SH-SY5Y (cell line): Measurements from ENCODE around the gene ZKSCAN5.

Source experiments
- GATA2 ChIP-seq: IDR thresholded peaks from 2 replicates; pipeline ENCODE4 v1.6.1; 2011; ENCODE audit warnings: mild to moderate bottlenecking, low read depth, low read length
- GATA3 ChIP-seq: IDR thresholded peaks from 2 replicates; pipeline ENCODE4 v1.6.1; 2011; ENCODE audit warnings: low read depth, mild to moderate bottlenecking, low read length, moderate library complexity

ZKSCAN5 gene

DNA sequence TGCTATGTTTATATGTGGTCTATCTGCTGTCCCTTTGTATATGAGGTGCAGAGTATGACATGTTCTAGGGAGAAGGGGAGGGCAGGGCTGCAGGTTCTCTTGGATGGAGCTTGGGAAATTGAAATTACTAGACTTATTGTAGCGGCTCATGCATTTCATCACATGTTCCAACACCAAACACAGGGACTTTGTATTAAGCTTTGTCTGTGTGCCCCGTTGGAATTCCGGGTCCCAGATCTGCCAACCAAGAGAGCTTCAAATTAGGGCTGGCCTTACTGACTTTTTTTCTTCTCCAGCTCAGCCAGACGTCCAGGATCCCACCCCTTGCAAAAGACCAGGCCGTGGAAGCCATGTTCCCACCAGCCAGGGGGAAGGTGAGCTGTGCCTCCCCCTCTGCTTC, 28.4 kb upstream of the ZKSCAN5 start:
- TF ChIP-seq GATA3 (no peak), GATA2 (no peak)

DNA sequence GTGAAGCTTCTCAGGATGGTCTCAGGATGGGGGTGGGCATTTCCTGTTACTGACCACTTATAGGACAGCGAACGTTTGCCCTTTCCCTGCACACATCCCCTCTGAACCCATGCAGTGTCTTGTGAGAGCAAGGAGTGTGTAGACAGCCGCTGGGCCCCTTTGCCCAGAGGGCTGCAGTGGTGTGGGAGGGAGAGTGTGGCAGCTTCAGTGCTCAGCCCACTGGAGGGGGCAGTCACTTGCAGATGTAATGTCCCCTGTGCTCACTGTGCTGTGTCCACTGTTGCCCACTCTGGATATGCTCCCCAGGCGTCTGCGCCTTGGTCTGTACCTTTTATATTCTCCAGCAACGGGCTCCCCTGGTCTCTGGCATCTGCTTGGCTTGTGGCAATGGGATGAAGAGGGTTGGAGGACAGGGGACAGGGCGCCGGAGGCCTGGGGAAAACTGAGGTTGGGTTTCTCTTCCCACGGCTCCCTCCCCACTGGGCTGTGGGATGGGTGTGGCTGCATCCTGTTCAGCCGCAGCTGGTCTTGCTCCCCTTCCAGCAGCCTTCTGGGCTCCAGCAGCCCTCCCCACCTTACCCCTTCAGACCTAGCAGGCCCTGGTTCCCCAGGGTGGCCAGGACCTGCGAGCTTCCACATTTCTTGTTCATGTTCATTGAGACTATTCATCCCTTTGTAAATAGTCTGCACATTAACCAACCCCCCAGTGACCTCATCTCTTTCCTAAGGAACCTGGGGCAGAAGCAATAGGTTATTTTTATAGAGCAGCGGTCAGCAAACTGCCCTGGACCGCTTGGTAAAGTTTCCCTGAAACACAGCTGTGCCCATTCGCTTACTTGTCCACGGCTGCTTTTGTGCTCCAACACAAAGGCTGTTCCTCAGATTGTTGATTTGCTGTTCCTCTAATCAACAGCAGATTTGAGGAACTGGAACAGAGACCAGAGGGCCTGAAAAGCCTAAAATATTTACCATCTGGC, 25.7 kb upstream of the ZKSCAN5 start:
- TF ChIP-seq GATA2 (no peak), GATA3 (no peak)

DNA sequence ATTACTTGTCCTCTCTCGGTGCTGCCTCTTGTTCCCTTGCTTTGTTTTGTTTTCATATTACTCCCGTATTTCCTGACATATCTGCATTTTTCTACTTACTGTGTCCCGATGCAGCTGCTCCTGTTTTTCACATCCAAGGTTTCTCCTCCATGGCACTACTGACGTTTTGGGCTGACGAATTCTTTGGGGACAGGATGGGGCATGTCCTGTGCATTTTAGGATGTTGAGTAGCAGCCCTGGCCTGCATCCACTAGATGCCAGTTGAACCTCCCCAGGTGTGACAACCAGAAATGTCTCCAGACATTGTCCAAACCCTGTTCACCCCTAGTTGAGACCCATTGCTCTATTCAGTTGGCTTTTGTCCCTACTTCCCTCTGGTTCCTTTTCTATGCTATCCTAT, 19.4 kb upstream of the ZKSCAN5 start:
- TF ChIP-seq GATA3 (no peak), GATA2 (no peak)

DNA sequence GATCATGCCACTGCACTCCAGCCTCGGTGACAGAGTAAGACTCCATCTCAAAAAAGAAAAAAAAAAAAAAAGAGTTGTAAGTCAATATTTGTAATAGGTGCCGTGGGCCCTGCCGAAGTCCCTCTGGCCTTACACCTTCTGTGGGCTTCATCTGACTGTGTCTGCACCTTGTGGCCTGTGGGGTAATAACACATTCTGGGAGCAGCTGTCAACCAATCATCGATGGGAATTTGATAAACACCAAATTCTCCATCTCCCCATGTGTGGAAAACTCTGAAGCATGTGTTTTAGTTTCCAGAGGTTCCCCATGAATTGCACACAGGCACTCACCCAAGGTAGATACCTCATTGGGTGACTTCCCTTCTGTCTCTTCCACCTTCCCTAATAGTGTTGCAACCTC, 15.2 kb upstream of the ZKSCAN5 start:
- no peak for TF ChIP-seq GATA2
- TF ChIP-seq GATA3: no peak

DNA sequence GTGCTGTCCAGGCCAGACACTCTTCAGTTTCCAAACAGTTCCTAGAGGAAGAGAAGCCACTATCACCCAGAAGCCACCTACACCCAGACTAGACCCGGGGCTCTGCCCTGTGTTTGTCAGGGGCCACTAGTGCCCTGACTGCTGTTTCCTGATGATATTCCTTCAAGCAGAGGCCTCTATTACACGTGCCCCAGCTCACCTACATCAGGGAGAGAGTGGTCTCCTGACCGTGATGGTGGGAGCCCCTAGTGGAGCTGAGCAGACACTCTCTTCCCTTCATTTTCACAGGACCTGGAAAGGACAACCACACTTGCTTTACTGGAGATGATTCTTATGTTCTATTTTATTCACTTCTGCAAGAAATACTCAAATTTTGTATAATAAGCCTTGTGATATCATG, 13.6 kb upstream of the ZKSCAN5 start:
- TF ChIP-seq GATA2 (no peak), GATA3 (no peak)

DNA sequence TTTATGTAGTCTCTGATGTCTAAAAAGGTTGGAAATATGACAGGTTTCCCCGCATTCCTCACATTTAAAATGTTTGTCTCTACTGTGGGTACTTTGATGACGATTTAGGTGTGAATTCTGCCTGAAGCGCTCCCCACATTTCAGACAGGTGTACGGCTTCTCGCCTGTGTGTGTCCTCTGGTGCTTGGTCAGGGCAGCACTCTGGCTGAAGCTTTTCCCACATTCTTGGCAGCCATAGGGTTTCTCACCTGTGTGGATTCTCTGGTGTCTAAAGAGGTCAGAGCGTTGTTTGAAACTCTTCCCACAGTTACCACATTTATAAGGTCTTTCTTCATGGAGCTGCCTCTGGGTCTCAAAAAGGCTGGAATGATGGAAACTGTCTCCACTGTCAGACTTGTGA, 10.6 kb upstream of the ZKSCAN5 start:
- TF ChIP-seq GATA2 (no peak), GATA3 (no peak)

DNA sequence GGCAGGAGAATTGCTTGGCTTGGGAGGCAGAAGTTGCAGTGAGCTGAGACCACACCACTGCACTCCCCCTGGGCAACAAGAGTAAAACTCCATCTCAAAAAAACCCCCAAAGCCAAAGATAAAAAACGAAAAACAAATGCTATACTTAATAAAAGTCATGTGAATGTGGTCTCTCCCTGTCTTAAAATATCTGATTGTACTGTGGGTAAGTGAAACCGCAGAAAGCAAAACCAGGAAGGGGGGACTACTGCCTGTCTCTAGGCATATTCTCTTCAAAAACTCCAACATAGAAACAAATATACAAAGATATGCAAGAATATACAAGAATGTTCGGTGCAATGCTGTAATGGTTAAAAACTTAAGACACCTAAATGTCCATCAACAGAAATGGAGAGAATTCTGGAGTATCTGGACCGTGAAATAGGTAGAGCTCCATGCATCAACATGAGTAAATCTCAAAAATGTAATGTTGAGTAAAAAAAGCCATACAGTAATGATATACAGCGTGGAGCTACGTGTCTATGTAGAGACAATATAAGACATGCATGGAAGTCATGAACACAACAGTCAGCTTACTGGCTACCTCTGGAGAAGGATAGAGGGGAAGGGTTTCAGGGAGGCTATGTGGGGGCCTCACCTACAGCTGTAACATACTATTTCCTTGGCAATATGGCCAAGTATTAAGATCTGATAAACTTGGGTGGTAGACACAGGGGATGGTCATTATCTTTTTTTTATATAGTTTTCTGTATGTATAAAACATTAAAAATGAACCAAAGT, 6.5 kb upstream of the ZKSCAN5 start:
- no peak for TF ChIP-seq GATA3

DNA sequence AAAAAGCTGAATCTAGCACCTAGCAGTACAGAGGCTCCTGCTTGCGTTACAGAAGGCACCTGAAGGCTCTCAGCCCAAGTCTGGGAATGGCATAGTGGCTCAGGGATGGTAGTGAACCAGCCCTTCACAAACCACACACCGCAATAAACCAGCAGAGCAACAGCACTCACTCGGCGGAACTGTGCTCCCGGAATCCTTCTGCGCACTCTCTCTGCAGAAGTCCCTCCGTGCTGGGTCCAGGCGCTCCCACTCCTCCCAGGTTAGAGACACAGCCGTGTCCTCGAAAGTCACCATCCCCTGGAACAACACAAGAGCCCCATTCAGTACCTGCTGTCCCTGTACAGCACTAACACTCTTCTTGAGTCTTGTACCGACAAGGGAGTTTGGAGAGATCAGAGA, 5.9 kb upstream of the ZKSCAN5 start:
- TF ChIP-seq GATA2: no peak
- TF ChIP-seq GATA3: no peak

DNA sequence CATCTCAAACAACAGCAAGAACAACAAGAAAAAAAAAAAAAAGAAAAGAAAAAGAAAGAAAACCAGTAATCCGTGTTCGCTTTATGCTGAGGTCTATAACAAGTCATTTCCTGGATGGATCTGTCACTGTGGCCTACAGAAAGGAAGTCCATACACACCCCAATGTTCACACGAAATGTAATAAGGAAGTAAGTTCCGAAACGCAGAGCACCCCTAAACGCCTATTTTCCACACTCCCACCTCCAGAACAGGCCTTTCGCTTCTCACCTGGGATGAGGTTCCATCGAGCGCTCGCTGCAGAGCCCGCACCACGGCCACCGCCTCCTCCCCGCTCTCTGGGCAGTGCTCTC, 5.1 kb upstream of the ZKSCAN5 start:
- no peak for TF ChIP-seq GATA2
- TF ChIP-seq GATA3: no peak

DNA sequence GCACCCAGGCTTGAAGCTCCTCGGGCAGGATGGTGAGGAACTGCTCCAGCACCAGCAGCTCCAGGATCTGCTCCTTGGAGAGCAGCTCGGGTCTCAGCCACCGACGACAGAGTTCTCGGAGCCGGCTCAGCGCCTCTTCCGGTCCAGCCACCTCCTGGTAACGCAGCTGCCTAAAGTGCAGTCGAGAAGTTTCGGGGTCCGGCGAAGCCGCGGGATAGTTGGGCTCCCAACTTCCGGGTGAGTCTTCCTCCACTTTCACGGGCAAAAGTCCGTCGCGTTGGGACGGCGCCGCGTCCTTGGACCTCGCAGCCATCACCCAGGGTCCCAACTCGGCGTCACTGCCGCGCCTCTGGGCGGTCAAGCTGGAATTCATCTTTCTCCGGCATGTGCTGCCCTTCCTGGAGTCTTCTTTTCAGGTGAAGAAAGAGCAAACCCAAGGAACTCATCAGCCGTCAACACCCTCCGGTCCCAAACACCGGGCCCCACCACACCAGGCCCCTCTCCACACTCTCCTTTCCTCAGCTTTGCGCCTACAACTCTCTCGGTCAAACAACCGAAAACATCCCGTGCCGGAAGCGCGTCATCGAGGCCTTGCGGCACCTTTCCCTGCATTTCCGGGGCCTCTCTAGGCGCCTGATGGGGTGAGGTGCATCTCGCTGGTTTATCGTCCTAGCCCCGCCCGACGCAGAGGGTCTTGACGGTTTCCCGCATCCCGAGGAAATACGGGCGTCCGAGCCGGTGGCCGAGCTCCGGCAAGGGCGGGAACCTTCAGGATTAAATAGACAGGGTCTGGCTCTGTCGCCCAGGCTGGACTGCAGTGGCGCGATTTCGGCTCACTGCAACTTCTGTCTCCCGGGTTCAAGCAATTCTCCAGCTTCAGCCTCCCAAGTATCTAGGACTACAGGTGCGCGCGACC, 4.5 kb upstream of the ZKSCAN5 start, which contains the start of gene ZNF394:
TSS of gene ZNF394 (minus strand) at position 561 of the 916 bp plus-strand sequence. CDS start at position 373, 188 bp downstream.
- TF ChIP-seq GATA2: no peak; the same call in 1 of the 2 replicates
- no peak for TF ChIP-seq GATA3

DNA sequence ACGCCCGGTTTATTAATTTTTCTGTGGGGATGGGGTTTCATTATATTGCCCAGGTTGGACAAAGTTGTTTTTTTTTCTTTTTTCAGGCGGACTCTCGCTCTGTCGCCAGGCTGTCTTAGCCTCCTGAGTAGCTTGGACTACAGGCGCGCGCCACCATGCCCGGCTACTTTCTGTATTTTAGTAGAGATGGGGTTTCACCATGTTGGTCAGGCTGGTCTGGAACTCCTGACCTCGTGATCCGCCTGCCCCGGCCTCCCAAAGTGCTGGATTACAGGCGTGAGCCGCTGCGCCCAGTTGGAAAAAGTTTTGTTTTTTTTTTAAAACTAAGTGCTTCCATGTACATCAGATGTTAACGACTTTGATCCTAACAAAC, 3.8 kb upstream of the ZKSCAN5 start:
- no peak for TF ChIP-seq GATA2
- TF ChIP-seq GATA3: no peak

DNA sequence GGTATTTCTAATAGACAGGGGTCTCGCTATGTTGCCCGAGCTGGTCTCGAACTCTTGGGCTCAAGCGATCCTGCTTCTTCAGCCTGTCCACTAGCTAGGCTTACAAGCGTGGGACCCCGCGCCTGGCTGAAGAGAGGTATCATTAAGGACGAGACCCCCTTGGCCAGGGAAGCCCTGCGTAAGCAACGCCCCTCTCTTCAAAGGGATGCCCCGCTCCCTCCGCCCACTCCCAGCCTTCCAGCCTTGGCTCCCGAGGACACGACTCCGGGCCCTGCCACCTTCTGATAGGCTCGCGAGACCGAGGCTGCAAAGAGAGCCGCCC, 220 bp upstream of the ZKSCAN5 start:
- TF ChIP-seq GATA3: no peak
- no peak for TF ChIP-seq GATA2

DNA sequence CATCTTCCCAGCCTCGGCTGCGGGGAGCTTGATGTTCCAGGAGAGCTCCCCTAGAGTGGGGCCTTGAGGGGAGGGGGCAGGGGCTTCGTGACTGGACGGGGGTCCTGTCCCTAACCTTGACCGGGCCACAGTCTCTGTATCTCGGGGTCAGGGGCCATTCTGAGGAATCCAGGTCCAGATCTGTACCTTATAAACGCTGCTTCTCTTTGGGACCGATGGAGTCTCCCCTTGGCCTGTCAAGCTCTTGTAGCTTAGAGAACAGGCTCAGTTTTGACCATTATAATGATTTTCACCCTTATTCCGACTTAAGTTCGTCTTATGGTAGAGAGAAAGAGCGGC, 831 bp downstream of the ZKSCAN5 start:
- no peak for TF ChIP-seq GATA3
- TF ChIP-seq GATA2: no peak

DNA sequence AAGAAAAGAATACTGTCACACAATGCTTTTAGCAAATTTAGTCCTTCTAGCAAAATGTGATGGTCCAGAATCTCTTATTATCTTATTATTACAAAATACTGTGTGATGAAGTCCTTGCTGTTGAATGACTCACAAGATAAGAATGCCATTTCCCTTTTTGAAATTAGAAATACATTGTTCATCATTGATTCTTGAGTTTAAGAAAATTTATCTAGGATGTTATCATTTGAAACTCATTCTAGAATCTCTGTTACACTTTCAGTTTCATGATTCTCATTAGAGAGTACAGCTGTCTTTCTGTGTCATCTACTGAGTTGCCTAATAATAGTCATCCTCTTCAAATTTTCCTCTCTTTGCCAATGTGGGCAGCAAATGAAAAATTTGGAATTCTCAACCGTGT, 9.6 kb downstream of the ZKSCAN5 start:
- TF ChIP-seq GATA3 (no peak), GATA2 (no peak)

DNA sequence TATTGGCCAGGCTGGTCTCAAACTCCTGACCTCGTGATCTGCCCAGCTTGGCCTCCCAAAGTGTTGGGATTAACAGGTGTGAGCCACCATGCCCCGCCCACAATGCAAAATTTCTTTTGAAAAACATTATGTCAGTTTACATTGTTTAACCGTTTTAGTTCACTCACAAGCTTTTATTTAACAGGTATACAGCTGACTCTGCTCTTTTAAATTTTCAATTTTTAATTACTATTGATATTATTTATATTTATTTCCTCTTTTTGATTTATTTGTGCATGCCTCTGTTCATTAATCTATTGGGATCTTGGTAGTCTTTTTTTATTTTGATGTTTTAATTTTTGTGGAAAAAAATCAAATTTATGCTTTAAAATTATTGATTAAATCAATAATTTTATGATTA, 16.9 kb downstream of the ZKSCAN5 start:
- TF ChIP-seq GATA3 (no peak), GATA2 (no peak)

DNA sequence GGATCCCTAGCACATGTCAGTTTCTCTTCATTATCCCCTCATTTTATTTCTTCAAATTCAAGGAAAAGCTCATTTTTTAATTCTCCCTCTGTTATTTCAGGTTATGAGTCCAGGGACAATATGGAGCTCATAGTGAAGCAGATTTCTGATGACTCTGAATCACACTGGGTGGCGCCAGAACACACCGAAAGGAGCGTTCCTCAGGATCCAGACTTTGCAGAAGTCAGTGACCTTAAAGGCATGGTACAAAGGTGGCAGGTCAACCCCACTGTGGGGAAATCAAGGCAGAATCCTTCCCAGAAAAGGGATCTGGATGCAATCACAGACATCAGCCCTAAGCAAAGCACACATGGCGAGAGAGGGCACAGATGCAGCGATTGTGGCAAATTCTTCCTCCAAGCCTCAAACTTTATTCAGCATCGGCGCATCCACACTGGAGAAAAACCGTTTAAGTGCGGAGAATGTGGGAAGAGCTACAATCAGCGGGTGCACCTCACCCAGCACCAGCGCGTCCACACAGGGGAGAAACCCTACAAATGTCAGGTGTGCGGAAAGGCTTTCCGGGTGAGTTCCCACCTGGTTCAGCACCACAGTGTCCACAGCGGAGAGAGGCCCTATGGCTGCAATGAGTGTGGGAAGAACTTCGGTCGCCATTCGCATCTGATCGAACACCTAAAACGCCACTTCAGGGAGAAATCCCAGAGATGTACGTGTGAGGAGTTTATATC, 21.4 kb downstream of the ZKSCAN5 start:
- TF ChIP-seq GATA3 (no peak), GATA2 (no peak)
